PFSK-1 (cell line): ENCODE measurements around the gene NME8.

Experiments used
- FOXP2 ChIP-seq: optimal IDR thresholded peaks from 2 replicates; pipeline ENCODE3; 2011; ENCODE audit warnings: borderline replicate concordance, control low read depth, inconsistent platforms; ENCODE audit not compliant: insufficient read depth; ENCODE audit errors: extremely low read length, extremely low read depth
- POLR2AphosphoS5 ChIP-seq: IDR thresholded peaks from 2 replicates; pipeline ENCODE4 v1.6.1; 2012; ENCODE audit warnings: low read depth, mild to moderate bottlenecking, control low read depth, low read length, moderate library complexity
- REST ChIP-seq, 2 experiments: IDR thresholded peaks; 2 replicates each; pipeline versions ENCODE4 v1.6.1 to v1.8.0; 2011 to 2012; ENCODE audit warnings: low read depth in 2 of 2, low read length in 2 of 2, control low read depth in 1 of 2, inconsistent platforms in 1 of 2, mild to moderate bottlenecking in 1 of 2, moderate library complexity in 1 of 2; ENCODE audit not compliant: insufficient read depth in 1 of 2
- SIN3A ChIP-seq: IDR thresholded peaks from 2 replicates; pipeline ENCODE4 v1.6.1; 2012; ENCODE audit warnings: mild to moderate bottlenecking, low read length, moderate library complexity, borderline replicate concordance; ENCODE audit not compliant: insufficient read depth
- TAF1 ChIP-seq: IDR thresholded peaks from 2 replicates; pipeline ENCODE4 v1.6.1; 2012; ENCODE audit warnings: low read length, control low read depth, borderline replicate concordance; ENCODE audit not compliant: insufficient read depth

NME8 gene

DNA sequence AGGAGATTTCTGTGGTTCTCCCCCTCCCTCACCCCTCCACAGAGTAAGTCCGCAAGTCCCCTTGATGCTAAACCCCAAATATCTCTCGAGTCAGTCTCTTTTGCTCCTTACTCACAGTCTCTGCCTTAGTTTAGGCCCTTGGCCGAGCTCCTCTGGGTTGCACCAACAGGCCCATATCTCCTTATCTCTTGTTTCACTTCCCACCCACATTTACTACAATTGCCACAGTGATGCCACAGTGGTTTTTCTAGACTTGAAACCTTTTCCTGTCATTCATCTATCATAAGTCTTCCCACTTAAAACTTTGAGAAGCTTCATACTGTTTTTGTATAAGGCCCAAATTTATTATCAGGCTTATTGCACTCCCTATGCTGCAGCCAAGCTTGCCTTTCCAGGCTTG is 23.4 kb upstream of the NME8 start:
- TF ChIP-seq POLR2AphosphoS5 (no peak), FOXP2 (no peak)

GRCh38 chr7:37826825-37827224 is 21.6 kb upstream of the NME8 start:
- TF ChIP-seq REST (IDR thresholded peaks at IDR 0.05; ENCODE audit: insufficient read depth in 1 of 2, low read depth in 2 of 2, low read length in 2 of 2) (no peak), POLR2AphosphoS5 (no peak), SIN3A (no peak), TAF1 (no peak), FOXP2 (no peak)

DNA sequence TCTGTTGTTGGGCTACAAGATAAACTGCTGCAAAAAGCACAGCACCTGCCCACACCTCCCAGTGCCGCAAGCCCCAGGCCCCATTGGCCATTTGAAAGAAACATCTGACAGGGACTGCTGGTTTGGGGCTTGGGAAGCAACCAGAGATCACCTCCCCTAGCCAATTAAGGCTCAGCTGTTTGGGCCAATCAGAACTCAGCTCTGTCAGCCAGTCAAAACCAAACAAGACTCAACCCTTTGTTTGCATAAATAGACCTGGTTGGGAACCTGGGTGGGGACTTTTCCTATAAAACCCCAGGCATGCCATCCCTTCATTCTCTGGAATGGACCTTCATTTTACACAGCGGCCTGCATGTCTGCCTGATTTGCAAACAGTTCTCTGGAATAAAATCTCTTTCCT is 17.2 kb upstream of the NME8 start:
- TF ChIP-seq REST (IDR thresholded peaks at IDR 0.05; ENCODE audit: insufficient read depth in 1 of 2, low read depth in 2 of 2, low read length in 2 of 2) (no peak), SIN3A (no peak), TAF1 (no peak), FOXP2 (no peak), POLR2AphosphoS5 (no peak)

DNA sequence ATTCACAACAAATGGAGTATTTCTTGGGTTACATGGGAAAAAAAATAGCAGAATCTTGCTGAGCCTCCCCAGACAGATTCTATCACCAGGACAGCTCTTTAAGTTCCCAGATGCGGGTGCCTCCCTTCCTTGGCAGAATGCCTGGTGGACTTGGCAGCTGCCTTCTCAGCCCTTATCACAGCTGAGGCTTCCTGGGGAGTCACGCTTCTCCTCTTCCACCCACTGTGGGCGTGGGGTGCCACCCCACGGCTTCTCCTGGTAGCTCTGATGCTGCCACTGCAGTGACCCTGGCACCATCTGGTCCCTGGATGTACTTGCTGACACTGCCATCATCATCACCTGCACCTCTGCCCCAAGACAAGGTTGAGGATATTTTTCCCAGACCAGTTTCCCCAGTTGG is 16.2 kb upstream of the NME8 start:
- TF ChIP-seq TAF1 (no peak), POLR2AphosphoS5 (no peak), SIN3A (no peak), FOXP2 (no peak)

DNA sequence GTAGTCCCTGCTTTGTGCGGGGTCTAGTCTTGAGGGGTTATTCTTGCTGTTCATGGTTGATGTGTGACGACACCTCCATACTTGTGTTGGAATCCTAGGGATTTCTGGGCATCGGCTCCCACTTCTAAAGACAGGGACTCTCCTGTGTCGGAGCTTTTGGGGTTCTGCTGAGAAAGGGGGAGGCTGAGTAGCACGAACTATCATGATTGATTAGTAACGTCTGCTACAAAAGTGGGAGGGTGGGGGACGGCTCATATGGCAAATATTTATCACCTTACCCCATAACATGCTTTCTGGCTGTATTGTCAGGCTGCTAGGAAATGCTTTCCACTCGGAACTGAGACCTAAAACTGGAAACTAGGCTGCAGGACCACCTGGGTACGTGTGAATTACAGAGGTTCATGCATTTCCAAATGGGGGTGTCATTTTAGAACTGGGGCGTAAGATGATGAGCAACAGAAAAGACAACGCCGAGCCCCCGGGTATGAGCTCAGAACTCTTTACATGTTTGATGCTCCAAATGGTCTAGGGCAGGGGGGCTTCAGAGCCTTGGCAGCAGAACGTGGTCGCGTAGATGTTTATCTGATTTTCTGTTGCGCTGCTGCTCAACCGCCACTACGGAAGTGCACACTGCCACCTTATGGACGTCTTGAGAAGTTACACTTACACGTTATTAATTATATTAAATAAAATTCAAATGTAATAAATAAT is 15.1 kb upstream of the NME8 start:
- no peak for TF ChIP-seq REST (IDR thresholded peaks at IDR 0.05; ENCODE audit: insufficient read depth in 1 of 2, low read depth in 2 of 2, low read length in 2 of 2)
- no peak for TF ChIP-seq POLR2AphosphoS5
- TF ChIP-seq FOXP2, result no peak
- TF ChIP-seq TAF1, result no peak
- no peak for TF ChIP-seq SIN3A

DNA sequence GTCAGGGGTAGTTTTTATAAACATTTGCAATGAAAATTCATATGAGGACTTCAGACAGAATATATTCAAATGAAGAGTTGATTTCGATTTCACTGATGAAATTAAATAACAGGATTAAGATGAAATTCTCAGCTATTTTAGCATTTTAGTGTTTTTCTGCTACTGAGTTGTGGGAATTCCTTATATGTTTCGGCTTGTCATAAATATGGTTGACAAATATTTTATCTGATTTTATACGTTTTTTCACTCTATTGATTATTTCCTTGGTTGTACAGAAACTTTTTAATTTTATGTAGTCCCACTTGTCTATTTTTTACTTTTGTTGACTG is 14.6 kb upstream of the NME8 start:
- TF ChIP-seq SIN3A, result no peak
- TF ChIP-seq TAF1, result no peak
- TF ChIP-seq FOXP2, result no peak
- no peak for TF ChIP-seq POLR2AphosphoS5
- TF ChIP-seq REST (IDR thresholded peaks at IDR 0.05; ENCODE audit: insufficient read depth in 1 of 2, low read depth in 2 of 2, low read length in 2 of 2), result no peak
